ENCODE data around the gene SMPD4.
"Not testable (repeated sequence)": the region's sequence is repeated elsewhere in the genome, so short reads cannot be mapped to it uniquely, and the experiment has no call there.

GRCh38 chr2:130195089-130195635 lies 13.8 kb upstream of the SMPD4 start:
- TF ChIP-seq CTCF (conservative IDR thresholded peaks at IDR 0.05; ENCODE audit: low read depth, low read length); FOS (IDR thresholded peaks at IDR 0.05; ENCODE audit: low read depth, low read length); POLR2A (IDR thresholded peaks at IDR 0.05; ENCODE audit: low read depth, low read length); RCOR1 (IDR thresholded peaks at IDR 0.05; ENCODE audit: insufficient replicate concordance, low read length); ELK1 (IDR thresholded peaks at IDR 0.05; ENCODE audit: borderline replicate concordance, low read depth, low read length); BHLHE40 (IDR thresholded peaks at IDR 0.05; ENCODE audit: low read depth, low read length): not testable (repeated sequence)

Measured in IMR-90 (cell line).